ENCODE measurements around the gene COG5. TPM values are rescaled to one million over a fixed set of nuclear protein-coding genes. Genes with fewer than 3 reads are reported as not detected.
A peak's percentile ranks its signal among the peaks of the same experiment; 100 is the strongest.

COG5 gene
- total RNA-seq, 1 donor from 2014 or later: 49.1 TPM

DNA sequence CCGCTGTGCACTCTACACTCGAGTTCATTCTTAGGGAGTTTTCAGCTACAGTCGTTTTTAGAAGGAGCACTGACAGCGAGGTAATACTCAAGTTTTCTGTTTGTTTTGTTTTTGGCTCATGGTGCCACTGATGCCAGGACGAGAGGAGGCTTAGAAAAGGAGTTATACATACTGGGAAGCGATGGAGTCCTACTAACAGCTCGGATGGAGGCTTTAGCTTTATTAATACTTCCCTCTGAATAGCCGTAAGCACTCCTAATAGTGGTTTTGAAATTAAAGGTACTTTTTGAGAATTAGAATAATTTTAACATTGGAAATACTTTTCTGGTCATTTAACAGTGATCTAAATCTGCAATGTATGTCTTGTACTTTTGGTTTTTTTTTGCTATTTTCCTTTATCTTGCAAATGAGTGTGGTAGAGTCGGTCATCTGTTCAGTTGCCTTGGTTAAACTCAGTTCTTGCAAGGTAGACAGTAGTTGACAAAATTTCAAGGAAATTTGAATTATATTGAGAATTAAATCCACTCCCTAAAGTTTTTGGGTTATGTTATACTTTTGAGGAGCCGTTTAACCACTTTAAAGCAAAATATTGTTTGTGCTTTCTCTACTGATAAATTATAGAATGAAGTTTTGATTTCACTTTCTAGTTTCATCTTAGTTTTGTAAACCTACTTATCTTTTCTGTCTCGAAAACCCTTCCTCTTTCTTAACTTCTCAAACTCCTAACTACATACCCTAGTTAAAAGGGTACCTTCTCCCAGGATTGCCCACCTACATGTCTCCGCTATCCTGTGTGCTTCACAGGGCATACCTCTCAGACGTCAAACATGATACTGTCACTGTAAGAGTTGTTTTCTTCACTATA, 393.4 kb downstream of the COG5 start:
- H3K27me3 ChIP-seq (ENCODE audit: low read depth): no peaks in the 10 kb centered on the region
- intact Hi-C loops (cut with DNase I): no loop called here
- no peak for ATAC-seq
- no peaks in the 10 kb centered on the region for H3K36me3 ChIP-seq
- TF ChIP-seq, protein P1, sequence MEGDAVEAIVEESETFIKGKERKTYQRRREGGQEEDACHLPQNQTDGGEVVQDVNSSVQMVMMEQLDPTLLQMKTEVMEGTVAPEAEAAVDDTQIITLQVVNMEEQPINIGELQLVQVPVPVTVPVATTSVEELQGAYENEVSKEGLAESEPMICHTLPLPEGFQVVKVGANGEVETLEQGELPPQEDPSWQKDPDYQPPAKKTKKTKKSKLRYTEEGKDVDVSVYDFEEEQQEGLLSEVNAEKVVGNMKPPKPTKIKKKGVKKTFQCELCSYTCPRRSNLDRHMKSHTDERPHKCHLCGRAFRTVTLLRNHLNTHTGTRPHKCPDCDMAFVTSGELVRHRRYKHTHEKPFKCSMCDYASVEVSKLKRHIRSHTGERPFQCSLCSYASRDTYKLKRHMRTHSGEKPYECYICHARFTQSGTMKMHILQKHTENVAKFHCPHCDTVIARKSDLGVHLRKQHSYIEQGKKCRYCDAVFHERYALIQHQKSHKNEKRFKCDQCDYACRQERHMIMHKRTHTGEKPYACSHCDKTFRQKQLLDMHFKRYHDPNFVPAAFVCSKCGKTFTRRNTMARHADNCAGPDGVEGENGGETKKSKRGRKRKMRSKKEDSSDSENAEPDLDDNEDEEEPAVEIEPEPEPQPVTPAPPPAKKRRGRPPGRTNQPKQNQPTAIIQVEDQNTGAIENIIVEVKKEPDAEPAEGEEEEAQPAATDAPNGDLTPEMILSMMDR (IDR thresholded peaks at IDR 0.05): no peak
- H3K27ac ChIP-seq: peak overlapping the region; percentile 97
- no peaks in the 10 kb centered on the region for H3K9me3 ChIP-seq
- peaks cover 53% of the 10 kb centered on the region for H3K4me1 ChIP-seq
- DNase-seq: no peak
- peak overlapping the region; percentile 78 for H3K4me3 ChIP-seq

DNA sequence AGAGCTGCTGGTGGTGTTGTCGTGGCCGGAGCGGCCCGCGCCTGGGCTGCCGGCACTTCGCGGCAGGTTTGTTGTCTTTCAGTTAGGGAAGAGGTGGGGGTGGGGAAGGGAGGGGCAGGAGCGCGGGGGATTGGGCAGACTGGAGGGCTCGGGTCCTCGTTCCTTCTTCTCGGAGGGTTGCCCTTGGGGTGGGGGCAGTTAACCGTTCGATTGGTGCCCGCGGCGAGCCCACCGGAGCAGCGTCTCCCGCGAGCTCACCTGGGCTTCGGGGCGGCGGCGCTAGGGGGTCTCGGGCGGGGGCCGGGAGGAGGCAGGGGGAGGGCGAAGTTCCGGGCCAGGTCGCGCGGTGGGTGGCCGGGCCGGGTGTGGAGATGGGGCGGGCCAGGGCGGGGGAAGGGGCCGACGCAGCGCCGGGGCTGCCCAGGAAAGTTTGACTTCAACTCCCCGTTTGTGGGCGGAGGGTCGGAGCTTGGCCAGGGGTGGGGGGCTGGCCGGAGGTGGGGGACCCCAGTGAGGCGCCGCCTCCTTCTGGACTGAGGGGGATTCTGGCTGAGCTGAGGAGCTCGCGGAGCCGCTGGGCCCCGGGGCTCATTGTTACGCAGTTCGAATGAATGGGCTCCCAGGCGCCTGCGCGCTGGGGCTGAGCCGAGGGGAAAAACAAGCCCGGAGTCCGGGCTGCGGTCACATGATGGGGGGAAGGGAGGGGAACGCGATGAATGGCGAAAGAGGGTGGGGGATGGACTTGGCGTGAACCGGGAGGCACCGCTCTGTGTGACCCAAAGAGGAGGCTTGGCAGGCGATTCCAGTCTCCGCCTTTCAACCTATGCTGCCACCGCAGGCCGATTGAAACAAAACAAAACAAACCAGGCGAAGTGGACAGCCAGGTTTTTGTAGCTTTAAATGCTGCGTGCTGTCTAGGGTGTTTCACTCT, 394.3 kb downstream of the COG5 start:
- DNase-seq: peak; percentile 97
- H3K4me3 ChIP-seq: peak overlapping the region; percentile 78
- peaks cover 44% of the 10 kb centered on the region for H3K4me1 ChIP-seq
- H3K27ac ChIP-seq: peak overlapping the region; percentile 97
- intact Hi-C loops (cut with DNase I): no loop called here
- H3K9me3 ChIP-seq: no peaks in the 10 kb centered on the region
- H3K36me3 ChIP-seq: no peaks in the 10 kb centered on the region
- no peaks in the 10 kb centered on the region for H3K27me3 ChIP-seq (ENCODE audit: low read depth)
- ATAC-seq: peak; percentile 82 to 87
- TF ChIP-seq, protein P1 (IDR thresholded peaks at IDR 0.05): no peak

DNA sequence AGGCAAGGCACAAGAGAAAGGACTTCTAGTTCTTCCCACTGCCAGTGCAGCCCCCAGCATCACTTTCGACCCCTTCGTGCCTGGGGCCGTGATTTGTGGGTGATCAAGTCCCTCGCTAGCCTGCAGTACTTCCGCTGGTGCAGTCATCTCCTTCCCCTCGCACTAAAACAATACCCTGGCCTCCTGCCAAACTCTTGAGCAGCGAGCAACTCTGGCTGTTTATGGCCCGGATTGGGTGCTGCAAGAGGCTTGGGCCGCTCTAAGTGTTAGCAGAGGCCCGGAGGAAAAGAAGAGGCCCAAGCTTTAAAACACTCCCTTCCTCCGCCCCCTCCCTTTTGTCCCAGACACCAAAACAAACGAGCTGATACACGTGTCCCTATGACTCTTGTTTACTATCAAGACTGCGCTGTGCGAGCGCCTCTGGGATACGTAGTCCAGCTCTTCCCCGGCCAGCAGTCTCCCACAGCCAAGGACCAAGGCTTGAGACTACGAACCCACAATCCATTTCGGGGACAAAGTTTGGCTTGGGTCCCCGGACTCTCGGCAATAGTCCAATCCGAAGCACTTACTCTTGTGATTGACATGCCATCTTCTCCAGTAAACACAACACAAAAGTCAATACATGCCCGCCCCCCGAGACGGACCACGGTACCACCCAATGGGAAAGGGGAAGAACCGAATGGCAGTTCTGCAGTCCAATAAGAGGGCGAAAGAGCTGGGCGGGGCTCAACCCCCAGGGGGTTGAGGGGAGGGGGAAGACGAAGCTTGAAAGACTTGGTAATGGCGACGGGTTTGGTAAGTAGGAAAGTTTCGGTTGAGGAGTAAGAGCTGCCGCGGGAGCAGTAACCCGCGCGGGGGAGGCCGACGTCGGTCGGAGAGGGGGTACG, 395.2 kb downstream of the COG5 start, which contains the start of gene HBP1:
HBP1 (plus strand) TSS at position 771 of the 887 bp plus-strand sequence. CDS start 10,891 bp downstream, outside the sequence.
- TF ChIP-seq, protein P1 (IDR thresholded peaks at IDR 0.05): no peak
- peak within 1 kb of the TSS; percentile 98 for H3K27ac ChIP-seq
- H3K4me1 ChIP-seq: peaks cover 35% of the 10 kb centered on the region
- intact Hi-C loops (cut with DNase I): no loop called here
- no peaks in the 10 kb centered on the region for H3K27me3 ChIP-seq (ENCODE audit: low read depth)
- H3K36me3 ChIP-seq: no peaks in the 10 kb centered on the region
- ATAC-seq: peak; percentile 94 to 96
- H3K4me3 ChIP-seq: peak within 1 kb of the TSS; percentile 78
- H3K9me3 ChIP-seq: no peaks in the 10 kb centered on the region
- DNase-seq: peak; percentile 98

DNA sequence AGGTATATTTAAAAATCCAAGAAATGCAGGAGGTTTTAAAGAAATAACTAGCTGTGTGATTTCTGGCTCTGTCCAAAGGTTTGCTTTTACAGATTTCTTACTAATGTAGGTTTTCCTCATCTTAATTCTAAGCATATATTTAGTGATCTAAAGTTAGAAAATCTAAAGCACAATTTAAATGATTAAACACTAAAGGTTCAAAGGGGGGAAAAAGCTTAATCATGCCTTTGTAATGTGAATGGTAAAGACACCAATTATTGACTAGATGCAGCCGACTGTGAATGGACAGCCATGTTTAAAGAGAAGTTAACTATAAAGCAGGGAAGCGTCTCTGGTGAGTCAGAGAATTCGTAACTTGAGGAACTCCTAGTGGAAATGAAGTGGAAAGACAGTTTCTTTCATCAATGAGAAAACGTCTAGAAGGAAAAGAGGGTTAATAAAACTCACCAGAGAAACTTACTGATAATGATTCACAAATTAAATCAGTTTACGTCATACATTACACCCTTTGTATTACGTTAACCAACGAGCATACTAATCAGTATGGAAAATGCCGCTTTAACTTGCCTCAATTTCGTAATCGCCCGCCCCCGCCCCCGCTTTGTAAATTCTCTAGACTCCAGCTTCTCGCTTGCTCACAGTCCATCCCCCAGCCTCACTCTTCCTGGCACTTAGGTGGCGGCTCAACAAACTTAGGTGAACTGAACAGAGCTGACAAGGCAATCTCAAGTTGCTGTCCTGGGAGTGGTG, 396.1 kb downstream of the COG5 start:
- H3K27ac ChIP-seq: peak overlapping the region; percentile 98
- peak; percentile 11 to 42 for ATAC-seq
- H3K27me3 ChIP-seq (ENCODE audit: low read depth): no peaks in the 10 kb centered on the region
- DNase-seq: peak; percentile 74
- H3K9me3 ChIP-seq: no peaks in the 10 kb centered on the region
- no peaks in the 10 kb centered on the region for H3K36me3 ChIP-seq
- peaks cover 27% of the 10 kb centered on the region for H3K4me1 ChIP-seq
- intact Hi-C loops (cut with DNase I): no loop called here
- H3K4me3 ChIP-seq: peak overlapping the region; percentile 60
- TF ChIP-seq, protein P1 (IDR thresholded peaks at IDR 0.05): peak; percentile 45
